SJSA1 (cell line): ENCODE measurements around the gene KCNN4. TPM values are rescaled to one million over a fixed set of nuclear protein-coding genes. Genes with fewer than 3 reads are reported as not detected.

Experiments
- DNase-seq, 2 experiments: peaks; one replicate each; pipeline ENCODE4 v3.0.0-alpha.2; 2015 to 2020; ENCODE audit warnings: low spot score in 2 of 2, low read depth in 1 of 2
- H3K27ac ChIP-seq: fragments of 250-450 bp; sonication (Bioruptor Pico); 2 replicates; pipeline ENCODE4 v1.5.1; 2020; ENCODE audit warnings: mild to moderate bottlenecking, moderate library complexity
- H3K27me3 ChIP-seq: fragments of 250-450 bp; sonication (Bioruptor Pico); replicated peaks from 2 replicates; pipeline ENCODE4 v1.5.1; 2020; ENCODE audit warnings: mild to moderate bottlenecking, moderate library complexity
- H3K36me3 ChIP-seq: fragments of 250-450 bp; sonication (Bioruptor Pico); 2 replicates; pipeline ENCODE4 v1.5.1; 2020; ENCODE audit warnings: mild to moderate bottlenecking
- H3K4me1 ChIP-seq: fragments of 250-450 bp; sonication (Bioruptor Pico); replicated peaks from 2 replicates; pipeline ENCODE4 v1.6.1; 2021; ENCODE audit warnings: mild to moderate bottlenecking
- H3K4me3 ChIP-seq: fragments of 250-450 bp; sonication (Bioruptor Pico); 2 replicates; pipeline ENCODE4 v1.5.1; 2020; ENCODE audit warnings: mild to moderate bottlenecking
- H3K9me3 ChIP-seq: fragments of 250-450 bp; sonication (Bioruptor Pico); replicated peaks from 2 replicates; pipeline ENCODE4 v1.5.1; 2020; ENCODE audit warnings: mild to moderate bottlenecking
- total RNA-seq: library from RNA; depleted of rRNA; stranded (reverse); fragments of >200 nt; shearing (Covaris generic); gene quantifications from 2 replicates; pipeline ENCODE4 v1.2.3, GENCODE V29; 2014; rRNA removed

Gene KCNN4
- total RNA-seq, 1 experiment from 2014 or later = 5.1 TPM

DNA sequence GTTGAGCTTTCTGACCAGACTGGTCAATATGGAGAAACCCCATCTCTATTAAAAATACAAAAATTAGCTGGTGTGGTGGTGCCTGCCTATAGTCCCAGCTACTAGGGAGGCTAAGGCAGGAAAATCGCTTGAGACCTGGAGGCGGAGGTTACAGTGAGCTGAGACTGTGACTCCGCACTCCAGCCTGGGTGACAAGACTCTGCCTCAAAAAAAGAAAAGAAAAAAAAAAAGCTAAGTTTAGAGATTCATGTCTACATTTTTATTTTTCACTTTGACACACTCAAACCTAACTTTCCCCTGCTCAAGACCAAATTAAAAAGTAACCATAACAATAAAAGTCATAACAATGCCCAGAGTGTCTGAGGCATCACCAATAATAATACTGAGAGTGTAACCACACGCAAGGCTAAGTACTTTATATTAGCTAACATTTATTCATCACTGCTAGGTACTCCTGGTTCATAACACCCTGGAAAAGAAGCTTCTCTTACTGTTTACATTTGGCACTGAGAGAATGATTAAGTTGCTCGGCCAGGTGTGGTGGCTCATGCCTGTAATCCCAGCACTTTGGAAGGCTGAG lies 59.2 kb downstream of the KCNN4 start:
- Histone ChIP-seq H3K36me3 (no peaks in the 10 kb centered on the region), H3K4me1 (no peaks in the 10 kb centered on the region), H3K27ac (no peak overlapping the region), H3K27me3 (no peaks in the 10 kb centered on the region), H3K4me3 (no peak overlapping the region), H3K9me3 (no peaks in the 10 kb centered on the region)
- DNase-seq = no peak

DNA sequence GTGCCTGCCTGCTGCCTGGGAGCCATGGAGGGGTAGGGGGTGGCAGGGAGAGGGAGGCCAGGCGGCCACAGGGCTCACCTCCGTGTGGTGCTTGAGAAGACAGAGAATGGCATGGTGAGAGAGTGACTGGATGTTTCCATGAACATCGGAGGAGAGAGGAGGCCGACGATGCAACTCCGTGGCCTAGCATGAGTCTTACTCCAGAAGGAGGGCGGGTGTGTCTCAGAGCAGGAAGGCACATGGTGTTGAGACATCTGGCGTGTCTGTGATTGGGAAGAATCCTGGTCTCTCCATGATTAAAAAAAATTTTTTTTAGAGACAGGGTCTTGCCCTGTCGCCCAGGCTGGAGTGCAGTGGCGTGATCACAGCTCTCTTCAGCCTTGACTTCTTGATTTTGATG lies 59.8 kb downstream of the KCNN4 start:
- no peaks in the 10 kb centered on the region for H3K4me1 ChIP-seq
- H3K9me3 ChIP-seq = no peaks in the 10 kb centered on the region
- DNase-seq = no peak
- H3K27ac ChIP-seq = no peak overlapping the region
- no peaks in the 10 kb centered on the region for H3K36me3 ChIP-seq
- no peak overlapping the region for H3K4me3 ChIP-seq
- H3K27me3 ChIP-seq = no peaks in the 10 kb centered on the region

DNA sequence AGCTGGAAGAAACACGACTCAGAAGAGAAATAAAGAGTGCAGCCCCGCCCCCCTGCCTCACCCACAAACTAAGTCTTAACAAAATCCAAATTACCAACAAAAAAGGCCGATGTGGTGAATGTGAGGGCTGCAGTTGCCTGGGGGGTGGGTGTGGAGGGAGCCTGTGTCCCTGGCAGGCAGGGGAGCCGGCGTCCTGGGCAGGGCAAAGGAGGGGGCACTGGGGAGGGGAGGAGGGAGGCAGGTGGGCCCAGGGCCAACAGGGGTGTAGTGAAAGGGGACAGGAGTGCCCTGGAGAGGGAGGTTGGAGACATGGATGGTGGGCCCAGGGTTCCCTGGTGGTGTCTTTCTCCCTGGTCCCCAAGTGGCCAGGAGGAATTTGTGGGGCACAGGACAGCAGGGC lies 60.9 kb downstream of the KCNN4 start:
- Histone ChIP-seq H3K4me3 (no peak overlapping the region), H3K9me3 (no peaks in the 10 kb centered on the region), H3K27ac (no peak overlapping the region), H3K36me3 (no peaks in the 10 kb centered on the region), H3K4me1 (no peaks in the 10 kb centered on the region), H3K27me3 (no peaks in the 10 kb centered on the region)
- no peak for DNase-seq

GRCh38 chr19:43719378-43719868 lies 61.4 kb downstream of the KCNN4 start:
- Histone ChIP-seq H3K4me3 (no peak overlapping the region), H3K9me3 (no peaks in the 10 kb centered on the region), H3K36me3 (no peaks in the 10 kb centered on the region), H3K4me1 (no peaks in the 10 kb centered on the region), H3K27ac (no peak overlapping the region), H3K27me3 (no peaks in the 10 kb centered on the region)
- no peak for DNase-seq

DNA sequence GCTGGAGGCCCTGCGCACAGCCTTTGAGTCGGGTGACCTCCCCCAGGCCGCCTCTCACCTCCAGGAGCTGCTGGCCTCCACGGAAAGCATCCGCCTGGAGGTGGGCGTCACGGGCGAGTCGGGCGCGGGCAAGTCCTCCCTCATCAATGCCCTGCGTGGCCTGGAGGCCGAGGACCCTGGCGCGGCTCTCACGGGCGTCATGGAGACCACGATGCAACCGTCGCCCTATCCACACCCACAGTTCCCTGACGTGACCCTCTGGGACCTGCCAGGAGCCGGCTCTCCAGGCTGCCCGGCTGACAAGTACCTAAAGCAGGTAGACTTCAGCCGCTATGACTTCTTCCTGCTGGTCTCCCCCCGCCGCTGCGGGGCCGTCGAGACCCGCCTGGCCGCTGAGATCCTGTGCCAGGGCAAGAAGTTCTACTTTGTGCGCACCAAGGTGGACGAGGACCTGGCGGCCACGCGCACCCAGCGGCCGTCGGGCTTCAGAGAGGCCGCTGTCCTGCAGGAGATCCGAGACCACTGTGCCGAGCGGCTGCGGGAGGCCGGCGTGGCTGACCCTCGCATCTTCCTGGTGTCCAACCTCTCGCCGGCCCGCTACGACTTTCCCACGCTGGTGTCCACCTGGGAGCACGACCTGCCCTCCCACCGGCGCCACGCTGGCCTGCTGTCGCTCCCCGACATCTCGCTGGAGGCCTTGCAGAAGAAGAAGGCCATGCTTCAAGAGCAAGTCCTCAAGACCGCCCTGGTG lies 62.0 kb downstream of the KCNN4 start:
- no peaks in the 10 kb centered on the region for H3K9me3 ChIP-seq
- H3K4me3 ChIP-seq = no peak overlapping the region
- no peak overlapping the region for H3K27ac ChIP-seq
- no peak for DNase-seq
- no peaks in the 10 kb centered on the region for H3K27me3 ChIP-seq
- H3K4me1 ChIP-seq = no peaks in the 10 kb centered on the region
- H3K36me3 ChIP-seq = no peaks in the 10 kb centered on the region

Other genes starting within 250 kb of the KCNN4 start
- 0.09 and 0.42 TPM in 2 replicates for gene ZNF575, start 247.8 kb downstream of the KCNN4 start, total RNA-seq
- 48.6 and 59.8 TPM in 2 replicates for gene XRCC1, start 205.4 kb downstream of the KCNN4 start, total RNA-seq
- gene PINLYP, start 205.2 kb downstream of the KCNN4 start, total RNA-seq = 1.3 TPM in 1 of 2 replicates, not detected in the other
- gene IRGQ, start 184.8 kb downstream of the KCNN4 start, total RNA-seq = 35.1 and 36.2 TPM in 2 replicates
- gene ZNF576, start 184.4 kb downstream of the KCNN4 start, total RNA-seq = 8.8 and 12.6 TPM in 2 replicates
- not detected in 2 replicates for gene SRRM5, start 168.9 kb downstream of the KCNN4 start, total RNA-seq
- gene ZNF428, start 161.3 kb downstream of the KCNN4 start, total RNA-seq = 64.1 and 96.9 TPM in 2 replicates
- 0.06 TPM in 1 of 2 replicates, not detected in the other for gene CADM4, start 141.1 kb downstream of the KCNN4 start, total RNA-seq
- 25.7 and 26.5 TPM in 2 replicates for gene PLAUR, start 110.8 kb downstream of the KCNN4 start, total RNA-seq
- not detected in 2 replicates for gene IRGC, start 64.9 kb downstream of the KCNN4 start, total RNA-seq
- gene SMG9, start 26.0 kb downstream of the KCNN4 start, total RNA-seq = 9.4 and 29.9 TPM in 2 replicates
- 0.24 TPM in 1 of 2 replicates, not detected in the other for gene LYPD5, start 21.5 kb upstream of the KCNN4 start, total RNA-seq
- 6.6 and 11.1 TPM in 2 replicates for gene ZNF283, start 46.3 kb upstream of the KCNN4 start, total RNA-seq
- gene ZNF404, start 103.0 kb upstream of the KCNN4 start, total RNA-seq = 1.1 and 1.5 TPM in 2 replicates
- gene ZNF45, start 154.3 kb upstream of the KCNN4 start, total RNA-seq = 13.7 and 21.1 TPM in 2 replicates
- gene ZNF221, start 170.3 kb upstream of the KCNN4 start, total RNA-seq = 2.0 and 5.4 TPM in 2 replicates
- gene ZNF155, start 203.2 kb upstream of the KCNN4 start, total RNA-seq = 6.1 and 11.2 TPM in 2 replicates
- gene ZNF230, start 222.0 kb upstream of the KCNN4 start, total RNA-seq = 4.3 and 9.7 TPM in 2 replicates
- 8.1 and 9.6 TPM in 2 replicates for gene ZNF222, start 244.4 kb upstream of the KCNN4 start, total RNA-seq